HCT116 (cell line): ENCODE data around the gene COL12A1. TPM values are rescaled to one million over a fixed set of nuclear protein-coding genes. Genes with fewer than 3 reads are reported as not detected.

ENCODE experiments used
- ATAC-seq: fragments of 200-7000 bp; cut with Tn5 transposase; 2 replicates; pipeline ENCODE4 v1.9.1; 2020; ENCODE audit warnings: mild to moderate bottlenecking, moderate library complexity
- BruUV-seq: library from RNA; stranded (reverse); fragments of 400-500 nt; replicated peaks from 2 replicates; lab custom pipeline; 2021; lab: Mats Ljungman, UMichigan
- CTCF ChIA-PET: fragments of 300-600 bp; sonication (Branson Sonifier 250); formaldehyde crosslinking; loops from one replicate; lab custom pipeline; 2021; ENCODE audit warnings: antibody characterized with exemption; lab: Charles Lee
- POLR2A ChIA-PET: fragments of 300-600, 350-600 bp; sonication (Branson Sonifier 250); formaldehyde crosslinking; loops from one replicate; lab custom pipeline; 2021; ENCODE audit warnings: antibody characterized with exemption; lab: Charles Lee
- RAD21 ChIA-PET, 2 experiments: fragments of 300-600 bp; sonication (Branson Sonifier 250); formaldehyde crosslinking; loops; one replicate each; lab custom pipeline; 2023; ENCODE audit warnings: low total read pairs in 2 of 2; ENCODE audit not compliant: uncharacterized antibody in 2 of 2, unreplicated experiment in 2 of 2, low non-redundant PET in 1 of 2; lab: Charles Lee
- DNase-seq: peaks from one replicate; pipeline ENCODE4 v3.0.0-alpha.2; 2010; ENCODE audit warnings: low read depth, low spot score
- H2AFZ ChIP-seq: fragments of 200-600 bp; shearing (Covaris generic), sonication (generic); 2 replicates; pipeline ENCODE4 v1.6.1; 2017; ENCODE audit warnings: low read depth, mixed run types, mixed read lengths, antibody characterized with exemption, low read length; ENCODE audit not compliant: poor library complexity, severe bottlenecking
- H3K27ac ChIP-seq: 2 replicates; pipeline ENCODE4 v1.5.1; 2012; ENCODE audit warnings: low read depth, low read length
- H3K27me3 ChIP-seq: fragments of 200-600 bp; sonication (generic); 2 replicates; pipeline ENCODE4 v1.6.1; 2016; ENCODE audit warnings: mixed run types, low read length, mixed read lengths; ENCODE audit not compliant: insufficient read depth
- H3K36me3 ChIP-seq, 2 experiments: fragments of 200-500 bp in 1 of 2; fragments of 200-600 bp in 1 of 2; sonication (Bioruptor generic) in 1 of 2; sonication (generic) in 1 of 2; 2 replicates each; pipeline versions ENCODE4 v1.5.1 to v1.6.1; 2014 to 2016; ENCODE audit warnings: low read length in 2 of 2, inconsistent platforms in 1 of 2, mixed read lengths in 1 of 2, mixed run types in 1 of 2; ENCODE audit not compliant: insufficient read depth in 2 of 2, control insufficient read depth in 1 of 2
- H3K4me1 ChIP-seq, 2 experiments: fragments of 200-600 bp in 1 of 2; sonication (generic) in 1 of 2; 2 replicates each; pipeline versions ENCODE4 v1.5.1 to v1.6.1; 2012 to 2017; ENCODE audit warnings: low read length in 2 of 2, inconsistent platforms in 1 of 2, mild to moderate bottlenecking in 1 of 2, mixed read lengths in 1 of 2, mixed run types in 1 of 2, moderate library complexity in 1 of 2; ENCODE audit not compliant: insufficient read depth in 2 of 2, control insufficient read depth in 1 of 2
- H3K4me2 ChIP-seq: fragments of 200-600 bp; sonication (generic); 2 replicates; pipeline ENCODE4 v1.6.1; 2017; ENCODE audit warnings: mixed run types, low read length, mixed read lengths
- H3K4me3 ChIP-seq, 2 experiments: fragments of 200-600 bp in 1 of 2; sonication (generic) in 1 of 2; replicated peaks in 1 of 2; 2 replicates each; pipeline ENCODE4 v1.5.1; 2011 to 2016; ENCODE audit warnings: low read length in 2 of 2, control low read depth in 1 of 2, low read depth in 1 of 2, mild to moderate bottlenecking in 1 of 2, mixed read lengths in 1 of 2, mixed run types in 1 of 2
- H3K79me2 ChIP-seq: fragments of 200-600 bp; sonication (generic); 2 replicates; pipeline ENCODE4 v1.6.1; 2017; ENCODE audit warnings: mild to moderate bottlenecking, mixed run types, low read length, moderate library complexity, mixed read lengths; ENCODE audit not compliant: insufficient read depth
- H3K9ac ChIP-seq: fragments of 200-600 bp; sonication (generic); 2 replicates; pipeline ENCODE4 v1.6.1; 2016; ENCODE audit warnings: low read length, mixed read lengths
- H3K9me2 ChIP-seq: fragments of 200-600 bp; sonication (generic), shearing (Covaris generic); 2 replicates; pipeline ENCODE4 v1.6.1; 2017; ENCODE audit warnings: mixed run types, mild to moderate bottlenecking, moderate library complexity; ENCODE audit not compliant: insufficient read depth
- H3K9me3 ChIP-seq, 2 experiments: fragments of 200-500 bp in 1 of 2; fragments of 200-600 bp in 1 of 2; sonication (Bioruptor generic) in 1 of 2; sonication (generic) in 1 of 2; 2 replicates each; pipeline ENCODE4 v1.6.1; 2014 to 2017; ENCODE audit warnings: low read length in 2 of 2, mixed read lengths in 2 of 2, inconsistent platforms in 1 of 2, low read depth in 1 of 2, mild to moderate bottlenecking in 1 of 2, mixed run types in 1 of 2, moderate library complexity in 1 of 2; ENCODE audit not compliant: control insufficient read depth in 1 of 2, insufficient read depth in 1 of 2
- H4K20me1 ChIP-seq: fragments of 200-600 bp; sonication (generic), shearing (Covaris generic); 2 replicates; pipeline ENCODE4 v1.6.1; 2017; ENCODE audit warnings: mixed run types, mild to moderate bottlenecking, moderate library complexity; ENCODE audit not compliant: insufficient read depth
- ATF3 ChIP-seq: IDR thresholded peaks from 2 replicates; pipeline ENCODE4 v1.6.1; 2012
- CTCF ChIP-seq, 3 experiments: fragments of 200-600 bp in 1 of 3; sonication (generic) in 1 of 3; IDR thresholded peaks in 2 of 3; conservative IDR thresholded peaks in 1 of 3; 2 replicates each; pipeline ENCODE4 v1.5.1; 2012 to 2017; ENCODE audit warnings: low read depth in 2 of 3, low read length in 2 of 3, antibody characterized with exemption in 1 of 3, borderline replicate concordance in 1 of 3, control low read depth in 1 of 3, mild to moderate bottlenecking in 1 of 3, mixed read lengths in 1 of 3, mixed run types in 1 of 3, moderate library complexity in 1 of 3; ENCODE audit not compliant: insufficient read depth in 1 of 3
- EZH2 ChIP-seq: fragments of 200-600 bp; sonication (generic); IDR thresholded peaks from 2 replicates; pipeline ENCODE4 v1.6.1; 2017; ENCODE audit warnings: antibody characterized with exemption, mixed run types
- EZH2phosphoT487 ChIP-seq: fragments of 200-600 bp; IDR thresholded peaks from 2 replicates; pipeline ENCODE4 v1.6.1; 2018; ENCODE audit warnings: antibody characterized with exemption, borderline replicate concordance
- FOSL1 ChIP-seq: IDR thresholded peaks from 2 replicates; pipeline ENCODE4 v1.6.1; 2012; ENCODE audit warnings: low read depth
- JUND ChIP-seq: IDR thresholded peaks from 2 replicates; pipeline ENCODE4 v1.6.1; 2012
- MAX ChIP-seq: IDR thresholded peaks from 2 replicates; pipeline ENCODE4 v1.6.1; 2012
- POLR2A ChIP-seq: IDR thresholded peaks from 2 replicates; pipeline ENCODE4 v1.7.0; 2011; ENCODE audit warnings: borderline replicate concordance; ENCODE audit not compliant: insufficient read depth, insufficient read length; ENCODE audit errors: extremely low read depth
- SIN3A ChIP-seq: IDR thresholded peaks from 2 replicates; pipeline ENCODE4 v1.6.1; 2012; ENCODE audit warnings: low read depth
- SP1 ChIP-seq: IDR thresholded peaks from 2 replicates; pipeline ENCODE4 v1.6.1; 2012; ENCODE audit warnings: low read depth
- SRF ChIP-seq: IDR thresholded peaks from 2 replicates; pipeline ENCODE4 v1.6.1; 2012; ENCODE audit warnings: low read depth
- TCF7L2 ChIP-seq: IDR thresholded peaks from 2 replicates; pipeline ENCODE4 v1.7.0; 2011; ENCODE audit warnings: borderline replicate concordance, inconsistent platforms; ENCODE audit not compliant: insufficient read depth, insufficient read length; ENCODE audit errors: extremely low read depth
- YY1 ChIP-seq: IDR thresholded peaks from 2 replicates; pipeline ENCODE4 v1.6.1; 2011; ENCODE audit warnings: low read length, low read depth, moderate library complexity, mild to moderate bottlenecking; ENCODE audit not compliant: insufficient replicate concordance; ENCODE audit errors: extremely low read depth
- intact Hi-C: fragments of 100-400 bp; cut with micrococcal nuclease; formaldehyde crosslinking; loops from 2 replicates; pipeline ENCODE4 v1.10.0; 2022
- total RNA-seq: library from RNA; stranded (reverse); gene quantifications from one replicate; pipeline ENCODE4 v1.2.1, GENCODE V29; 2021; ENCODE audit not compliant: unreplicated experiment

COL12A1 gene
- total RNA-seq, 1 experiment from 2014 or later = 23.5 TPM

GRCh38 chr6:75049308-75049707 is 156.5 kb downstream of the COL12A1 start (continued):
- TF ChIP-seq YY1 (no peak), JUND (no peak), TCF7L2 (no peak)

GRCh38 chr6:75044846-75045245 is 161.0 kb downstream of the COL12A1 start:
- CTCF ChIA-PET = no interaction called here

More at GRCh38 chr6:75044846-75045245, 161.0 kb downstream of the COL12A1 start:
- intact Hi-C loops = no loop called here
- no peak overlapping the region for H3K4me3 ChIP-seq
- no TSS peak for BruUV-seq
- no peaks in the 10 kb centered on the region for H3K27me3 ChIP-seq
- TF ChIP-seq SP1 = no peak
- TF ChIP-seq EZH2 = no peak
- TF ChIP-seq ATF3 = no peak
- no peak for TF ChIP-seq JUND
- TF ChIP-seq CTCF (IDR thresholded peaks at IDR 0.05 in 2 of 3, conservative IDR thresholded peaks at IDR 0.05 in 1 of 3; ENCODE audit: borderline replicate concordance in 1 of 3, insufficient read depth in 1 of 3, low read depth in 2 of 3, low read length in 2 of 3) = no peak
- no peak for TF ChIP-seq POLR2A
- no peak for TF ChIP-seq SIN3A
- TF ChIP-seq SRF = no peak
- TF ChIP-seq FOSL1 = no peak
- no peak for TF ChIP-seq EZH2phosphoT487
- no peak for TF ChIP-seq MAX
- no peaks in the 10 kb centered on the region for H3K9me3 ChIP-seq
- POLR2A ChIA-PET = no interaction called here
- H3K9ac ChIP-seq = no peak overlapping the region
- H3K36me3 ChIP-seq = no peaks in the 10 kb centered on the region
- no peak overlapping the region for H3K4me2 ChIP-seq
- RAD21 ChIA-PET = no interaction called here
- no peaks in the 10 kb centered on the region for H4K20me1 ChIP-seq
- no peak overlapping the region for H3K27ac ChIP-seq
- no peaks in the 10 kb centered on the region for H3K9me2 ChIP-seq
- no peak overlapping the region for H2AFZ ChIP-seq
- no peak for ATAC-seq
- no peaks in the 10 kb centered on the region for H3K4me1 ChIP-seq
- no peak for DNase-seq
- no peaks in the 10 kb centered on the region for H3K79me2 ChIP-seq
